Measurements from ENCODE around the gene FKBP15. TPM values are rescaled to one million over a fixed set of nuclear protein-coding genes. Genes with fewer than 3 reads are reported as not detected.

Gene FKBP15
- total and polyA plus RNA-seq, 2 of the 4 experiments (the other 2 are of a cell fraction) = 20.4 to 25.5 TPM

GRCh38 chr9:113241161-113241560, 20.1 kb upstream of the FKBP15 start:
- H3K4ac ChIP-seq (ENCODE audit: low read depth, low read length) = no peak overlapping the region
- H4K8ac ChIP-seq (ENCODE audit: low read depth in 2 of 2, low read length in 2 of 2) = no peak overlapping the region
- DNase-seq = no peak
- no peak overlapping the region for H3K23ac ChIP-seq (ENCODE audit: low read depth, low read length)
- TF ChIP-seq NFE2L2 (IDR thresholded peaks at IDR 0.05; ENCODE audit: low read depth, low read length) (no peak), CHD1 (IDR thresholded peaks at IDR 0.05; ENCODE audit: low read depth, low read length) (no peak), POLR2A (IDR thresholded peaks at IDR 0.05; ENCODE audit: low read depth, low read length) (no peak), RAD21 (IDR thresholded peaks at IDR 0.05; ENCODE audit: low read length) (no peak), CTCF (conservative IDR thresholded peaks at IDR 0.05; ENCODE audit: low read depth, low read length) (no peak), USF2 (IDR thresholded peaks at IDR 0.05; ENCODE audit: low read depth, low read length) (no peak), MAZ (IDR thresholded peaks at IDR 0.05; ENCODE audit: borderline replicate concordance, low read depth, low read length) (no peak), BHLHE40 (IDR thresholded peaks at IDR 0.05; ENCODE audit: low read depth, low read length) (no peak), SMC3 (IDR thresholded peaks at IDR 0.05; ENCODE audit: low read depth, low read length) (no peak), RFX5 (IDR thresholded peaks at IDR 0.05; ENCODE audit: low read depth, low read length) (no peak), RCOR1 (IDR thresholded peaks at IDR 0.05; ENCODE audit: insufficient replicate concordance, low read length) (no peak)
- H4K91ac ChIP-seq (ENCODE audit: insufficient read depth, low read depth, low read length) = no peak overlapping the region
- no peak overlapping the region for H2AFZ ChIP-seq (replicated peaks; ENCODE audit: low read length, poor library complexity)
- H3K4me3 ChIP-seq (ENCODE audit: insufficient read depth, low read depth, low read length) = no peak overlapping the region
- H2AK9ac ChIP-seq (replicated peaks; ENCODE audit: low read depth, low read length, poor library complexity) = no peak overlapping the region
- no peak overlapping the region for H3K14ac ChIP-seq (replicated peaks; ENCODE audit: low read depth, low read length)
- no peaks in the 10 kb centered on the region for H3K9me3 ChIP-seq (ENCODE audit: control insufficient read depth, insufficient read depth, low read length)
- H3K36me3 ChIP-seq (ENCODE audit: control insufficient read depth, insufficient read depth, low read length) = no peaks in the 10 kb centered on the region
- dilution Hi-C loops (cut with HindIII; ENCODE audit: low sequenced_read_pairs, unreplicated experiment) = no loop called here
- no peak overlapping the region for H3K4me2 ChIP-seq (ENCODE audit: low read depth, low read length)
- H3K18ac ChIP-seq (ENCODE audit: low read depth, low read length) = no peak overlapping the region
- CTCF ChIA-PET = interaction anchor here (0.7 kb wide), 1 partner anchor 322 kb away, joined by 4 read pairs; no protein-coding TSS in a partner anchor
- no peak overlapping the region for H3K56ac ChIP-seq (ENCODE audit: extremely low read depth, insufficient read depth, low read length)
- no peak overlapping the region for H2BK5ac ChIP-seq (ENCODE audit: low read depth, low read length, poor library complexity, severe bottlenecking)
- H3K27ac ChIP-seq (ENCODE audit: insufficient read depth, low read length) = no peak overlapping the region
- H3K9ac ChIP-seq (ENCODE audit: low read depth, low read length) = no peak overlapping the region
- WGBS, 2 experiments (ENCODE audit: extremely low coverage in 2 of 2, insufficient read length in 1 of 2) = no CpG with 5 or more reads among the region's 2 CpGs
- no peaks in the 10 kb centered on the region for H3K4me1 ChIP-seq (ENCODE audit: control insufficient read depth, insufficient read depth, low read length)
- H2AK5ac ChIP-seq (ENCODE audit: low read depth, low read length) = no peak overlapping the region
- peaks cover 41% of the 10 kb centered on the region for H4K20me1 ChIP-seq (ENCODE audit: insufficient read depth, low read length)
- no peaks in the 10 kb centered on the region for H3K27me3 ChIP-seq (ENCODE audit: control insufficient read depth, insufficient read depth, low read length)
- no peak for ATAC-seq (ENCODE audit: low read depth)
- peaks cover 28 to 56% of the 10 kb centered on the region in 2 experiments for H3K79me1 ChIP-seq (ENCODE audit: low read depth in 1 of 2, low read length in 2 of 2)
- BruUV-seq (replicated peaks) = no TSS peak
- H3K9me1 ChIP-seq (ENCODE audit: insufficient read depth, low read length) = no peaks in the 10 kb centered on the region
- H2BK20ac ChIP-seq (ENCODE audit: low read depth, low read length) = no peak overlapping the region
- no peak overlapping the region for H2BK15ac ChIP-seq (ENCODE audit: low read depth, low read length)
- H2BK120ac ChIP-seq (ENCODE audit: low read depth, low read length) = no peak overlapping the region
- H4K5ac ChIP-seq (ENCODE audit: low read depth, low read length) = no peak overlapping the region
- in situ Hi-C loops (cut with MboI; ENCODE audit: low sequenced_read_pairs) = no loop called here
- intact Hi-C loops (cut with micrococcal nuclease) = no loop called here
- POLR2A ChIA-PET (ENCODE audit: unreplicated experiment) = interaction anchor here (0.7 kb wide), 1 partner anchor 13 kb away, joined by 8 read pairs; no protein-coding TSS in a partner anchor

Data from IMR-90 (cell line).